Neuronal stem cell (in vitro differentiated cells): ENCODE measurements around the gene SIK3.
A peak's percentile ranks its signal among the peaks of the same experiment; 100 is the strongest.

Source experiments
- DNase-seq: peaks from one replicate; pipeline ENCODE4 v3.0.0-alpha.2; 2013; ENCODE audit warnings: low spot score
- H2AFZ ChIP-seq: one replicate; pipeline ENCODE4 v1.6.1; 2013; ENCODE audit warnings: mild to moderate bottlenecking, low read length, inconsistent platforms
- H2AK5ac ChIP-seq: 2 replicates; pipeline ENCODE4 v1.6.1; 2013; ENCODE audit warnings: low read depth, mild to moderate bottlenecking, inconsistent platforms, low read length, moderate library complexity, mixed read lengths
- H2BK120ac ChIP-seq: 2 replicates; pipeline ENCODE4 v1.6.1; 2013; ENCODE audit warnings: low read depth, mild to moderate bottlenecking, inconsistent platforms, low read length, moderate library complexity, mixed read lengths
- H2BK12ac ChIP-seq: one replicate; pipeline ENCODE4 v1.6.1; 2013; ENCODE audit warnings: low read length, inconsistent platforms
- H2BK15ac ChIP-seq: 2 replicates; pipeline ENCODE4 v1.6.1; 2013; ENCODE audit warnings: mild to moderate bottlenecking, low read length, inconsistent platforms, mixed read lengths
- H2BK5ac ChIP-seq: one replicate; pipeline ENCODE4 v1.6.1; 2013; ENCODE audit warnings: inconsistent platforms, mild to moderate bottlenecking, low read length, moderate library complexity
- H3K14ac ChIP-seq: one replicate; pipeline ENCODE4 v1.6.1; 2013; ENCODE audit warnings: low read length, inconsistent platforms
- H3K18ac ChIP-seq: 2 replicates; pipeline ENCODE4 v1.6.1; 2013; ENCODE audit warnings: low read length, inconsistent platforms
- H3K23ac ChIP-seq: 2 replicates; pipeline ENCODE4 v1.6.1; 2013; ENCODE audit warnings: low read depth, mild to moderate bottlenecking, mixed read lengths, low read length, inconsistent platforms; ENCODE audit not compliant: poor library complexity
- H3K27ac ChIP-seq: replicated peaks from 3 replicates; pipeline ENCODE4 v1.5.1; 2013; ENCODE audit warnings: low read length, inconsistent platforms
- H3K27me3 ChIP-seq, 3 experiments: 2 replicates each; pipeline ENCODE4 v1.6.1; 2013; ENCODE audit warnings: low read length in 3 of 3, mild to moderate bottlenecking in 2 of 3, inconsistent platforms in 1 of 3, low read depth in 1 of 3, mixed read lengths in 1 of 3, moderate library complexity in 1 of 3; ENCODE audit not compliant: control insufficient read depth in 3 of 3, insufficient read depth in 3 of 3
- H3K36me3 ChIP-seq, 2 donors: replicated peaks in 1 of 2; 2 replicates each; pipeline ENCODE4 v1.6.1; 2013; ENCODE audit warnings: low read length in 2 of 2; ENCODE audit not compliant: control insufficient read depth in 2 of 2, insufficient read depth in 2 of 2
- H3K4ac ChIP-seq: 2 replicates; pipeline ENCODE4 v1.6.1; 2013; ENCODE audit warnings: inconsistent platforms, mild to moderate bottlenecking, low read length, moderate library complexity
- H3K4me1 ChIP-seq, 2 donors: 1 replicate in 1 of 2; 2 replicates in 1 of 2; pipeline ENCODE4 v1.6.1; 2013; ENCODE audit warnings: low read length in 2 of 2, low read depth in 1 of 2; ENCODE audit not compliant: control insufficient read depth in 2 of 2, insufficient read depth in 1 of 2
- H3K4me2 ChIP-seq: one replicate; pipeline ENCODE4 v1.6.1; 2013; ENCODE audit warnings: mild to moderate bottlenecking, low read length, inconsistent platforms; ENCODE audit not compliant: insufficient read depth, poor library complexity, severe bottlenecking
- H3K4me3 ChIP-seq, 2 donors: 2 replicates each; pipeline ENCODE4 v1.5.1; 2013; ENCODE audit warnings: low read length in 2 of 2, mild to moderate bottlenecking in 2 of 2, inconsistent platforms in 1 of 2, moderate library complexity in 1 of 2
- H3K79me1 ChIP-seq: one replicate; pipeline ENCODE4 v1.6.1; 2013; ENCODE audit warnings: low read depth, mild to moderate bottlenecking, inconsistent platforms, low read length, moderate library complexity
- H3K9ac ChIP-seq: one replicate; pipeline ENCODE4 v1.6.1; 2013; ENCODE audit warnings: mild to moderate bottlenecking, low read depth, low read length, inconsistent platforms; ENCODE audit not compliant: poor library complexity
- H3K9me3 ChIP-seq, 2 donors: replicated peaks in 1 of 2; 2 replicates each; pipeline versions ENCODE3 to v1.6.1; 2013; ENCODE audit warnings: low read length in 2 of 2, mild to moderate bottlenecking in 2 of 2, inconsistent platforms in 1 of 2, low read depth in 1 of 2, mixed read lengths in 1 of 2, moderate library complexity in 1 of 2; ENCODE audit not compliant: control insufficient read depth in 2 of 2, insufficient read depth in 1 of 2
- H4K8ac ChIP-seq: one replicate; pipeline ENCODE4 v1.6.1; 2013; ENCODE audit warnings: low read depth, mild to moderate bottlenecking, inconsistent platforms, low read length, moderate library complexity
- H4K91ac ChIP-seq: one replicate; pipeline ENCODE4 v1.6.1; 2013; ENCODE audit warnings: low read length, low read depth, mild to moderate bottlenecking, inconsistent platforms; ENCODE audit not compliant: poor library complexity
- WGBS, 2 donors: extraction: QIAGEN DNeasy Blood & Tissue Kit; methylation state at CpG; one replicate each; pipeline ENCODE4 v1.1.7; 2013; ENCODE audit warnings: missing lambda C conversion rate in 2 of 2, mixed read lengths in 1 of 2; ENCODE audit not compliant: insufficient read length in 2 of 2, insufficient replicate concordance in 1 of 2; ENCODE audit errors: extremely low coverage in 2 of 2; 5-methylcytosine and 5-hydroxymethylcytosine counted together

Gene SIK3

DNA sequence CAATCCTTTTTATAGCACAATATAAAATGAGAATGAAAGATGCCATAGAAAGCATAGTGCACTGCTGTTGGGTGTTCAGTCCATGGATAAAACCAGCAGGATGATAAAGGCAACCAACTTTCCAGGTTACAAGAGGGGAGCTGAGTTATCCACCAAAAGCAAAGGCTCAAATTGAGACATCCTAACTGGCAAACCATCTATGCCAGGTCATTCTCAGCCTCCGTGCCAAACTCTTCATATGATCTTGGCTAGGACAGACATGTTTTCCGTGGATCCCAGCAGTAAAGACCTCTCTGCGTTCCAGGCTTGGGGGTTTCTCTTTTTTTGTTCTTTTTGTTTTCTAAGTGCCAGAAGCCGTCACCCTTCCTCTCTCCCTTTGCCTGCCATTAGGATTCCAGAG lies 253.5 kb downstream of the SIK3 start:
- Histone ChIP-seq H2BK12ac (no peak overlapping the region), H3K4me2 (no peak overlapping the region), H3K9me3 (no peaks in the 10 kb centered on the region), H3K4me1 (peaks cover 0 to 2% of the 10 kb centered on the region in 2 donors), H2AFZ (no peak overlapping the region), H2BK15ac (no peak overlapping the region), H3K18ac (no peak overlapping the region), H3K23ac (no peak overlapping the region), H3K27ac (no peak overlapping the region), H3K79me1 (no peaks in the 10 kb centered on the region), H3K36me3 (peaks cover 31 to 66% of the 10 kb centered on the region in 2 donors), H4K91ac (no peak overlapping the region), H2AK5ac (no peak overlapping the region), H3K4ac (no peak overlapping the region), H3K14ac (no peak overlapping the region), H3K27me3 (no peaks in the 10 kb centered on the region), H2BK5ac (no peak overlapping the region), H2BK120ac (no peak overlapping the region), H3K9ac (no peak overlapping the region), H3K4me3 (no peak overlapping the region), H4K8ac (no peak overlapping the region)
- DNase-seq = no peak
- no CpG with 5 or more reads among the region's 4 CpGs for WGBS, 2 donors

DNA sequence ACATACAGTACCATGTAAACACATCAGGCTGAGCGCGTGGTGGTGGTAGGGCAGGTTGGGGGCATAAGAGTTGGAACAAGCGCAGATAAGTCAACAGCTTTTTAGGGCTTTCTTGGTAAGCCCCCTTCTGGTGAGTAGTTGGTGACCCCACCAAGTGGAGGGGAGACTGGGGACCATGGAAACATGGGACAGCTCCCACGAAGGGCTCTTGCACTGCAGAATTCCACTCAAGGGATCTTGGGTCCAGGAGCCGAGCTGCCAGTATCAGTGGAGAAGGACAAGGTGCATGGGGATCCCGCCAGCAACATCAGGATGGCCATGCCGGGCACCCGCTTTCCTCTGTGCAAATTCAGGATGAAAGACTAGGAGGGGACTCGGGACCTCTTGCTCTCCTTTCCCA lies 254.6 kb downstream of the SIK3 start:
- H2BK120ac ChIP-seq = no peak overlapping the region
- H3K4me2 ChIP-seq = no peak overlapping the region
- H4K8ac ChIP-seq = no peak overlapping the region
- no peak overlapping the region for H2AK5ac ChIP-seq
- no peak for DNase-seq
- no peak overlapping the region for H2BK15ac ChIP-seq
- no peak overlapping the region for H3K9ac ChIP-seq
- no CpG with 5 or more reads among the region's 9 CpGs for WGBS, 2 donors
- no peak overlapping the region for H3K18ac ChIP-seq
- no peak overlapping the region for H2BK12ac ChIP-seq
- no peak overlapping the region for H3K23ac ChIP-seq
- H3K36me3 ChIP-seq = peaks cover 25 to 55% of the 10 kb centered on the region in 2 donors
- H3K9me3 ChIP-seq = no peaks in the 10 kb centered on the region
- H3K4ac ChIP-seq = no peak overlapping the region
- peak overlapping the region in 1 of 2 donors; percentile 21 for H3K4me3 ChIP-seq
- H3K14ac ChIP-seq = no peak overlapping the region
- H2BK5ac ChIP-seq = no peak overlapping the region
- no peak overlapping the region for H3K27ac ChIP-seq
- no peaks in the 10 kb centered on the region for H3K27me3 ChIP-seq
- no peaks in the 10 kb centered on the region for H3K79me1 ChIP-seq
- H2AFZ ChIP-seq = no peak overlapping the region
- no peak overlapping the region for H4K91ac ChIP-seq
- H3K4me1 ChIP-seq = peaks cover 0 to 2% of the 10 kb centered on the region in 2 donors

DNA sequence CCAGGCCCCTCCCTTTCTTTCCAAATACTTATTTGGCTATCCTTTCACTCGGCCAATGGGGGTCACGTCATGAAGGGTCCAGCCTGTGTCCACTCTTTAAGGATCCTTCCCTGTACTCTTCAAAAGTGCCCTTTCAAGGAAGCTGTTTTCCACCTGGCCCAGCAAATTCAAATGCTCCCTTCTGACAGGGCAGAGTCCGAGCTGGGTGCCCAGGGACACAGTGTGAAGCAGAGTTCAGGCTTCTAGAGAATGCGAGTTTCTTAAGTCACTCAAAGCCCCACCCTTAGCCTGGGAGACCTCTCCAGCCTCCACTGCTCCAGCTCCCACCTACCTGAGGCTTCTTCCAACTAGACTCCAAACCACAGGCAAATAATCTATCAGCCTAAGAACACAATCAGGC lies 255.3 kb downstream of the SIK3 start:
- H2BK120ac ChIP-seq = no peak overlapping the region
- H3K14ac ChIP-seq = no peak overlapping the region
- H4K91ac ChIP-seq = no peak overlapping the region
- no peak overlapping the region for H2AK5ac ChIP-seq
- no peak overlapping the region for H3K27ac ChIP-seq
- no peak overlapping the region for H3K4me3 ChIP-seq
- peaks cover 1 to 6% of the 10 kb centered on the region in 2 donors for H3K4me1 ChIP-seq
- no peak overlapping the region for H3K9ac ChIP-seq
- no peaks in the 10 kb centered on the region for H3K79me1 ChIP-seq
- H3K4ac ChIP-seq = no peak overlapping the region
- H3K23ac ChIP-seq = no peak overlapping the region
- peaks cover 25 to 51% of the 10 kb centered on the region in 2 donors for H3K36me3 ChIP-seq
- no CpG with 5 or more reads among the region's 4 CpGs for WGBS, 2 donors
- no peak overlapping the region for H2AFZ ChIP-seq
- no peaks in the 10 kb centered on the region for H3K27me3 ChIP-seq
- H3K18ac ChIP-seq = no peak overlapping the region
- H3K4me2 ChIP-seq = no peak overlapping the region
- H2BK15ac ChIP-seq = no peak overlapping the region
- H2BK5ac ChIP-seq = no peak overlapping the region
- no peak overlapping the region for H4K8ac ChIP-seq
- no peaks in the 10 kb centered on the region for H3K9me3 ChIP-seq
- DNase-seq = no peak
- H2BK12ac ChIP-seq = no peak overlapping the region

DNA sequence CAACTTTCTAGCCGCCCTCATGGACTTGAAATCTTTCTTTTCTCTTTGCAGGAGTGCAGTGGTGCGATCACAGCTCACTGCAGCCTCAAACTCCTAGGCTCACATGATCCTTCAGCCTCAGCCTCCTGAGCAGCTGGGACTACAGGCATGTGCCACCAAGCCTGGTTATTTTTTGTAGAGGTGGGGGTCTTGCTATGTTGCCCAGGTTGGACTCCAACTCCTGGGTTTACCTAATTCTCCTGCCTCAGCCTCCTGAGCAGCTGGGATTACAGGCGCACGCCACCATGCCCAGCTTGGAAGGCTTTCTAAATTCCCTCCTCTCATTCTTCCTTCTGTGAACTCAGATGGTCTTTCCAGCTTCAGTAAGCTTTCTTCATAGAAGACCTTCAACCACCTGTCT lies 256.1 kb downstream of the SIK3 start:
- H3K4me2 ChIP-seq = no peak overlapping the region
- no peak overlapping the region for H4K8ac ChIP-seq
- no peak overlapping the region for H3K9ac ChIP-seq
- H3K9me3 ChIP-seq = no peaks in the 10 kb centered on the region
- no peak overlapping the region for H2BK15ac ChIP-seq
- no peak overlapping the region for H2BK12ac ChIP-seq
- no peak overlapping the region for H2BK120ac ChIP-seq
- no peak overlapping the region for H2AFZ ChIP-seq
- H2AK5ac ChIP-seq = no peak overlapping the region
- no peak overlapping the region for H3K14ac ChIP-seq
- H3K27ac ChIP-seq = no peak overlapping the region
- H3K79me1 ChIP-seq = no peaks in the 10 kb centered on the region
- DNase-seq = no peak
- no peak overlapping the region for H3K23ac ChIP-seq
- no peak overlapping the region for H2BK5ac ChIP-seq
- no peaks in the 10 kb centered on the region for H3K27me3 ChIP-seq
- no peak overlapping the region for H4K91ac ChIP-seq
- peaks cover 9 to 12% of the 10 kb centered on the region in 2 donors for H3K4me1 ChIP-seq
- H3K36me3 ChIP-seq = peaks cover 19 to 43% of the 10 kb centered on the region in 2 donors
- no CpG with 5 or more reads among the region's 4 CpGs for WGBS, 2 donors
- no peak overlapping the region for H3K18ac ChIP-seq
- no peak overlapping the region for H3K4me3 ChIP-seq
- H3K4ac ChIP-seq = no peak overlapping the region
